Stimulated activated CD4-positive, alpha-beta T cell treated with anti-CD3 and anti-CD28 coated beads, TNF-alpha, amount 100 ng/mL, for 4 hours (primary cell): Measurements from ENCODE around the gene ASTN2.

Source experiments
- DNase-seq, 3 experiments: peaks; one replicate each; pipeline ENCODE4 v3.0.0-alpha.2; 2020; ENCODE audit warnings: low read depth in 3 of 3

ASTN2 gene

GRCh38 chr9:116484492-116485061, 930.3 kb downstream of the ASTN2 start:
- DNase-seq = no peak

- no peak for DNase-seq
Observed at GRCh38 chr9:116483622-116484491, 931.0 kb downstream of the ASTN2 start.

DNA sequence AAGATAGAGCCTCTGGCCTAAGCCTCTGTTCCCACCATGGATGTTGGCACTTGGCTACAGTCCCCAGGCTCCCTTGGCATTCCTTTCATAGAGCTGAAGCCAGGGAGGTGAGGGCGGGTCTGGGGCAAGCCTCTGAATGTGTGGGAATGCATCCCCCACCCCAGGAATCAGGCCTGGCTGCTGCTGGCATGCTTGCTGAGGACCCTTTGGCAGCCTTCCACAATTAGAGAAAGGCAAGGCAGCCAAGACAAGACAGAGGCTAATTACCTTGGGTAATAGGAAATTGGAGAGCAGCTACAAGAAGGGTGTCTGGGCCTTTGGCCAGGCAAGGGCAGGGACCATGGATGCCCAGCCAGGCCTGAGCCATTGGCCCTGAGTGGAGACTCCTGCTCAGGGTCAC, 932.1 kb downstream of the ASTN2 start:
- no peak for DNase-seq

- no peak for DNase-seq
Observed at GRCh38 chr9:116480700-116481099, 934.2 kb downstream of the ASTN2 start.

DNA sequence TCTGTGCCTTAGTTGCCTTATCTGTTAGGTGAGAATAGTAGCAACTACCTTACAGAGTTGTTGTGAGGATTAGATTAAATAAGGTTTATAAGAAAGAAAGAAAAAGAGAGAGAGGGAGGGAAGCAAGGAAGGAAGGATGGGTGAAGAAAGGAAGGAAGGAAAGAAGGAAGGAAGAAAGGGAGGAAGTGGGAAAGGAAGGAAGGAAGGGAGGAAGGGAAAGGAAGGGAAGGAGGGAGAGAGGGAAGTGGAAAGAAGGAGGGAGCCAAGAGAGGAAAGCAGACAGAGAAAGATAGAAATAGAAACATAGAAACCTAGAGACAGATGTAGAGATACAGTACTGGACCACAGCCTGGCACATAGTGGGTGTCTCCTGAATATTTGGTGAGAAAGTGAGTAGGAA, 934.9 kb downstream of the ASTN2 start:
- DNase-seq = no peak

DNA sequence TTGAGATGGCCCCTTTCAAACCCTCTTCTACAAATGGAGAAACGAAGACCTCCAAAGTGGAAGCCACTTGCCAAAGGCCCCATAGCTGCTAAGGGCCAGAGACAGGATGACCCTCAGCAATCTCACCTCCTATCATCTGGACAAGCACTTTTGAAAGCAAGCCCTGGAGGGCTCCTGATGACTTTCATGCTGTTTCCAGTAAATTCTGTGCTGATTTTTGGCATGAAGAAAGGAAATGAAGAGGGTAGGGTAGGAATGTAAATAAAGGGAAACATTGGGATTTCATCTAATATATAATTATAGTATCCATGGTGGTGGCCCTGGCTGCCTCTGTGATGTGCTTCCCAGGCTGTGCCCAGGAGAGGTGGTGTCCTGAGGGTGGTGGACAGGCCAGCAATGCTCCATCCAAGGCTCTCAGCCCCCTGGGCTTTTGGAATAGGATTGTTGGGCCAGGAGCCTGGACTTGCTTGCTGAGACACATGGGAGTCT, 935.8 kb downstream of the ASTN2 start:
- no peak for DNase-seq

DNA sequence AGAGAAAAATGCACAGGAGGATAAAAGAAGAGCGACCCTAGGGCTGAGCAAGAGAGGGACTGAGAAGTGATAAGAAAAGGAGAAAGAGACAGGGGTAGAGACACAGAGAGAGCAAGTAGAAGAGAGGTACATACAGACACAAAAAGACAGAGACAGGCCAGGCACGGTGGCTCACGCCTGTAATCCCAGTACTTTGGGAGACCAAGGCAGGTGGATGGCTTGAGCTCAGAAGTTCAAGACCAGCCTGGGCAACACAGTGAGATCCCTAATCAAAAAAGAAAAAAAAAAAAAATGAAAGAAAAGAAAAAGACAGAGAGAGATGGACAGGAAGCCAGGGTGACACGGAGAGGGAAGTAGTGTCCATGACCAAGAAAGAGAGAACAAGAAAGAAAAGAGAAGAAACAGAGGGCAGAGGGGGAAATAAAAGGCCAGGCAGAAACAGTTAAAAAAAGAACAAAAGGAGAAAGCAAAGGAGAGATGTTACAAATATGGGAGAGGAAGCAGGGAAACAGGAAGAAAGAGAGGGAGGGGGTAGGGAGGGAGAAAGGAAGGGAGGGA, 937.2 kb downstream of the ASTN2 start:
- no peak for DNase-seq

DNA sequence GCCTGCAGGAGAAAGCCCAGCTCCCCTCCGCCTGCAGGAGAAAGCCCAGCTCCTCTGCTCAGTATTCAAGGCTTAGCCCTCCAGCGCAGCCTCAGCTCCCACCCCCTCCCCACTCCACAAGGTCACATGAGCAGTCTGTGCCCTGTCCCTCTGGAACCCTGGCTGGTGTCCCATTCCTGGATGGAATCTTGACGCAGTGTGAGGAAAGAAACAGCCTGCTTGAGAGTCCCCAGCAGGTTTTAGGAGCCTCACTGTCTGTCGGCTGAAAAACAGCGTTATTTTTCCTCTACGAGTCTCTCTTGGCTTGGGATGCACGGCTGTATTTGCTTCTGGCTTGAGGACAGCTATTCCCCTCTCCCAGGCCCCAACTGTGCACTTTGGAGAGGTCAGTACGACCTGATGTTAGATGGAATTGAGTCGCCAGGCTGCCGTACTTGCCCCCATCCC, 937.9 kb downstream of the ASTN2 start:
- DNase-seq = no peak

DNA sequence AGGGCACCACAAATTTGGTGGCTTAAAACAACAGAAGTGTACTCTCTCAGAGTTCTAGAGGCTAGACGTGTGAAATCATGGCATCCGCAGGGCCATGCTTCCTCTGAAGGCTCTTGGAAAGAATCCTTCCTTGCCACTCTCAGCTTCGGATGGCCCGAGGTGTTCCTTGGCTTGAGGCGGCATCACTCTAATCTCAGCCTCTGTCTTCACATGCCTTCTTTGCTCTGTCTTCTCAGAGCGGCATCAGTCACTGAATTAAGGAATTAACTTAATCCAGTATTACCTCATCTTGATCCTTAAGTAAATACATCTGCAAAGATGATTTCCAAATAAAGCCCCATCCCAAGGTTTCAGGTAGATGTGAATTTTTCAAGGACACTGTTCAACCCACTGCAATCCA, 938.9 kb downstream of the ASTN2 start:
- no peak for DNase-seq

DNA sequence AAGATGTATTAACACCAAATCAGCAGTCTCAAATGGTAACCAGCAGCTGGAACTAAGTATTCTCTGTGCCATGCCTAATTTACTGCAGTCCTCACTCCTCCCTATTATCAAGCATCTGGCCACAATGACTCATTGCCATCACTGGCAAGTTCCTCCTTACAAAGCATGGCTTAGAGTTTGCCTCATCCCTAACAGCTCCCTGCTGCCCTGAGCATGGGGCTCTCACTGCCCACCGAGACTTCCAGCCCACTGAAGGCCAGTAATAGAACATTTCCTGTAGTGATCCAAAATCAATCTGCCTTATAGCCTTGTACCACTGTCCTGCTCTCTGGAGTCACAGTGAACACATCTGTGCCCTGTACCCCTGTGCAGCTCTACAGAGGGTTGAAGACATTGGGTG, 939.7 kb downstream of the ASTN2 start:
- DNase-seq = no peak

DNA sequence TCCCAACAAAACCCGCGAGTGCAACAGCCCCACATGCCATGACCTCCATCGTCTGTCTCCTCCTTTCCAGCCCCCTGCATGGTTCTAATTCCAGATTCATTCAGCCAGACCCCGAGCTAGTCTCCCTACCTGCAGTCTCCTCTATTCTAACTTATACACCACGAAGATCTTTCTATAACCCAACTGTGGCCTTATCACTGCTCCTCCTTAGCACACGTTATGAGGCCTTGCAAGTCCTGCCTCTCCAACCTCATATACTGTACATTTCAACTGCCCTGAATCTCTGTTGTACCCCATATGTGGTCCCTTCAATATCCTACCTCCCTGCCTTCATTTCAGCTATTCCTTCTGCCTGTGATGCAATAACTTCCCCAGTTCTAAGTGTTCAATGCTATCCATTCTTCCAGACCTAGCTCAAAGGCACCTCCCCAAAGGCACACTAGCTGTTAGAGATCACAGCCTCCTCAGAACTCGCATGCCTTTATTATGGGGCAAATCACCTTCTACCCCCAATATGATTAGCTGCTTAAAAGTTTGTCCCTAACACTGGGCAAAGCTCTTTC, 942.8 kb downstream of the ASTN2 start:
- DNase-seq = no peak

- no peak for DNase-seq
Observed at GRCh38 chr9:116471093-116471906, 943.6 kb downstream of the ASTN2 start.

DNA sequence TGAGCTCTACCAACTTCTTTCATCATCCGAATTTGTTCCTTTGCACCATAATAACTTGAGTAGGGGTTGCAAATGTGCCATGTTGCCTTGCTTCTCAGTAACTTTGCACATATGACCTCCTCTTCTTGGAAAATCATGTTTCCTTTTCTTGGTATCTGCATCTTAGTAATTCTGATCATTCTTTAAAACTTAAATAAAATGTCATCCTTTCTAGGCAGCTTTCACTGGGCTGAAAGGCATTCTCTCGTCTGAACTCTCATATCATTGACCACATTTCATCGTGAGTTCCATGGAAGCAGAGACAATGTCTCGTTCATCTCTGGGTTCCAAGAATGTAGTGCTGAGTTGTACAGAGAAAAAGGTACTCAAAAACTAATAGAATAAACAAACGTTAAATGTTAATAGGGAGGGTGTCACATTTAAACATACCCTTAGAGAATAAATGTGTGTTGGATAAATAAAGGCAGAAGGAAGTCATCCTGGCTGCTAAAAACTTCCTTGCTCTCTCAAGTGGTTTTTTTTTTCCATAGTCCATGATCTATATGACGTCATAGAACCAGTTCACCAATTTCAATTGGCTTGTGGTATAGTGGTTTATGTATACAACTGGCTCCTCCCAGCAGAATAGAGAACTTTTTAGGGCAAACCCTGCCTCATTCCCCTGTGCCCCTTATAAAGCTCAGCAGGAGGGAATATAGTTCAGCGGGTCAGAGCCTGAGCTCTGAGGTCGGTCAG, 945.9 kb downstream of the ASTN2 start:
- DNase-seq = no peak

DNA sequence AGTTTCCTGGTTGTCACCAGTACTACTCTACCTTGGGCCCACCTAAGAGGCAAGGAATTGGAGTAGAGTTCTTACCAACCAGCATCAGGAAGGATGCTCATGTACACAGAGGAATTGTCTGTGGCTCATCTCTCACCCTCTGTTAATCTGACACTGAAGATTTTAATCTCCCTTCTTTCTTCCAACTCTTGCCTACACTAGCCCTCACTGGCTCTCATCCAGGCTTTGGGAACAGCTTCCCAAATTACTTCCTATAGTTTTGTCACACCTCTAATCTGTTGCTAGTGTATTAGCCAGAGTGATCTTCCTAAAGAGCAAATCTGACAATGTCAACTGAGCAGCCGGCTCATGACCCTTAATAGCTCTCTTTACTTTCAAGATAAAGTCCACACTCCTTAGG, 946.5 kb downstream of the ASTN2 start:
- DNase-seq = no peak

GRCh38 chr9:116467740-116468351, 947.0 kb downstream of the ASTN2 start:
- DNase-seq = no peak

GRCh38 chr9:116466271-116467235, 948.3 kb downstream of the ASTN2 start:
- DNase-seq = no peak

GRCh38 chr9:116465576-116466270, 949.1 kb downstream of the ASTN2 start:
- no peak for DNase-seq

DNA sequence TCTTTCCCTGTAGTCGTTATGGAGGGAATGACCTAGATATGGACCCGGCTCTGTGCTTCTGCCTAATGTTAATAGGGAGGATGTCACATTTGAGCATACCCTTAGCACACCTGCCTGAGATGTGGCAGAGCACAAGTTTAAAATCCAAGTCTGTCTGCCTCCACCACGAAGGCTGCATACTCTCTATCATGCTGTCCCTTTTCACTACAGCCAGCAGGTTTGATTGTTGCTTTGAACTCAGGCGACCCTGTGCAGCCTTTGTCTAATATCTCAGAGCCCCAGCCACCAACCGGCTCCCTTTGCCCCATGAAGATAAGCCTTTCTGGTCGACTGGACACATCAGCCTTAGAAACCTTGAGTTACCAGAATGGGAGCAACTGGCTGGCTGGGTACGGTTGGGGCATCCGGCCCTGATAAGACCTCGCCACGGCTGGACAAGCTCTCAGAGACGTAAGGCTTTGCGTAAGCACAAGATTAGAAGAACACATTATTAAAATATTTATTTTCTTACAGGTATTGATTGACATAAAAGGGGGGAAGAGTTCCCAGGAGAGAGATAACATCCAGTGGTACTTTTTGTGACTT, 949.8 kb downstream of the ASTN2 start:
- DNase-seq = no peak
